ENCODE measurements around the gene ACO1. TPM values are rescaled to one million over a fixed set of nuclear protein-coding genes. Genes with fewer than 3 reads are reported as not detected.

The ACO1 gene
- total RNA-seq, 1 experiment from 2014 or later, result 56.8 TPM

- DNase-seq (ENCODE audit: low spot score), result no peak
- in situ Hi-C loops (cut with HindIII; ENCODE audit: low sequenced_read_pairs), result no loop called here
Observed at GRCh38 chr9:32456564-32456963, 72.1 kb downstream of the ACO1 start.

- no peak for DNase-seq (ENCODE audit: low spot score)
- in situ Hi-C loops (cut with HindIII; ENCODE audit: low sequenced_read_pairs), result no loop called here
Observed at GRCh38 chr9:32463500-32464293, 79.3 kb downstream of the ACO1 start.

- DNase-seq (ENCODE audit: low spot score), result no peak
- in situ Hi-C loops (cut with HindIII; ENCODE audit: low sequenced_read_pairs), result no loop called here
Observed at GRCh38 chr9:32468740-32469139, 84.3 kb downstream of the ACO1 start.

- in situ Hi-C loops (cut with HindIII; ENCODE audit: low sequenced_read_pairs), result no loop called here
- DNase-seq (ENCODE audit: low spot score), result no peak
Observed at GRCh38 chr9:32472344-32472743, 87.9 kb downstream of the ACO1 start.

- in situ Hi-C loops (cut with HindIII; ENCODE audit: low sequenced_read_pairs), result no loop called here
- DNase-seq (ENCODE audit: low spot score), result no peak
Observed at GRCh38 chr9:32483343-32483742, 98.9 kb downstream of the ACO1 start.

GRCh38 chr9:32486839-32487562 lies 102.6 kb downstream of the ACO1 start:
- in situ Hi-C loops (cut with HindIII; ENCODE audit: low sequenced_read_pairs), result no loop called here
- no peak for DNase-seq (ENCODE audit: low spot score)

- in situ Hi-C loops (cut with HindIII; ENCODE audit: low sequenced_read_pairs), result no loop called here
- no peak for DNase-seq (ENCODE audit: low spot score)
Observed at GRCh38 chr9:32487981-32488380, 103.5 kb downstream of the ACO1 start.

GRCh38 chr9:32490601-32491000 lies 106.2 kb downstream of the ACO1 start:
- in situ Hi-C loops (cut with HindIII; ENCODE audit: low sequenced_read_pairs), result no loop called here
- DNase-seq (ENCODE audit: low spot score), result no peak

- in situ Hi-C loops (cut with HindIII; ENCODE audit: low sequenced_read_pairs), result no loop called here
- DNase-seq (ENCODE audit: low spot score), result no peak
Observed at GRCh38 chr9:32497921-32498320, 113.5 kb downstream of the ACO1 start.

GRCh38 chr9:32500768-32501167 lies 116.3 kb downstream of the ACO1 start:
- in situ Hi-C loops (cut with HindIII; ENCODE audit: low sequenced_read_pairs), result no loop called here
- DNase-seq (ENCODE audit: low spot score), result no peak

- no peak for DNase-seq (ENCODE audit: low spot score)
- in situ Hi-C loops (cut with HindIII; ENCODE audit: low sequenced_read_pairs), result no loop called here
Observed at GRCh38 chr9:32501868-32502267, 117.4 kb downstream of the ACO1 start.

- in situ Hi-C loops (cut with HindIII; ENCODE audit: low sequenced_read_pairs), result no loop called here
- no peak for DNase-seq (ENCODE audit: low spot score)
Observed at GRCh38 chr9:32502464-32502863, 118.0 kb downstream of the ACO1 start.

- in situ Hi-C loops (cut with HindIII; ENCODE audit: low sequenced_read_pairs), result no loop called here
- DNase-seq (ENCODE audit: low spot score), result no peak
Observed at GRCh38 chr9:32503008-32503407, 118.6 kb downstream of the ACO1 start.

Other genes with a start within 250 kb of the ACO1 start
- 4.0 and 6.3 TPM in 2 replicates for gene RIGI, start 141.6 kb downstream of the ACO1 start, total RNA-seq (2014; rRNA removed; shearing (Covaris generic))
- gene SMIM27, start 167.7 kb downstream of the ACO1 start, total RNA-seq (2014; rRNA removed; shearing (Covaris generic)), result 7.7 and 10.9 TPM in 2 replicates
- 16.7 and 19.6 TPM in 2 replicates for gene TOPORS, start 167.9 kb downstream of the ACO1 start, total RNA-seq (2014; rRNA removed; shearing (Covaris generic))
- 124 and 133 TPM in 2 replicates for gene NDUFB6, start 188.5 kb downstream of the ACO1 start, total RNA-seq (2014; rRNA removed; shearing (Covaris generic))

Data from G401 (cell line).